Activated naive CD4-positive, alpha-beta T cell treated with anti-CD3 and anti-CD28 coated beads, Interleukin-2, amount 10 ng/mL, durations not matched to agents 7 days and 5 days (primary cell): ENCODE measurements around the gene FAM53C.
"Not testable (repeated sequence)": the region's sequence is repeated elsewhere in the genome, so short reads cannot be mapped to it uniquely, and the experiment has no call there.

Experiments used
- CTCF ChIA-PET: fragments of 350-600 bp; sonication (Branson Sonifier 250); formaldehyde crosslinking; loops from one replicate; lab custom pipeline; 2021; ENCODE audit warnings: antibody characterized with exemption; lab: Charles Lee
- DNase-seq: peaks from one replicate; pipeline ENCODE4 v3.0.0-alpha.2; 2020
- H3K27ac Mint-ChIP-seq: one replicate; pipeline ENCODE4 v1.8.0; 2021; ENCODE audit warnings: mild to moderate bottlenecking, moderate library complexity, mixed read lengths
- H3K27me3 Mint-ChIP-seq: one replicate; pipeline ENCODE4 v1.8.0; 2021; ENCODE audit warnings: mild to moderate bottlenecking, mixed read lengths
- H3K36me3 Mint-ChIP-seq: one replicate; pipeline ENCODE4 v1.8.0; 2021; ENCODE audit warnings: mixed read lengths
- H3K4me1 Mint-ChIP-seq: one replicate; pipeline ENCODE4 v1.8.0; 2021; ENCODE audit warnings: mixed read lengths
- H3K4me3 Mint-ChIP-seq: one replicate; pipeline ENCODE4 v1.8.0; 2021; ENCODE audit warnings: mild to moderate bottlenecking, moderate library complexity, mixed read lengths
- H3K9me3 Mint-ChIP-seq: one replicate; pipeline ENCODE4 v1.8.0; 2021; ENCODE audit warnings: mixed read lengths

The FAM53C gene

DNA sequence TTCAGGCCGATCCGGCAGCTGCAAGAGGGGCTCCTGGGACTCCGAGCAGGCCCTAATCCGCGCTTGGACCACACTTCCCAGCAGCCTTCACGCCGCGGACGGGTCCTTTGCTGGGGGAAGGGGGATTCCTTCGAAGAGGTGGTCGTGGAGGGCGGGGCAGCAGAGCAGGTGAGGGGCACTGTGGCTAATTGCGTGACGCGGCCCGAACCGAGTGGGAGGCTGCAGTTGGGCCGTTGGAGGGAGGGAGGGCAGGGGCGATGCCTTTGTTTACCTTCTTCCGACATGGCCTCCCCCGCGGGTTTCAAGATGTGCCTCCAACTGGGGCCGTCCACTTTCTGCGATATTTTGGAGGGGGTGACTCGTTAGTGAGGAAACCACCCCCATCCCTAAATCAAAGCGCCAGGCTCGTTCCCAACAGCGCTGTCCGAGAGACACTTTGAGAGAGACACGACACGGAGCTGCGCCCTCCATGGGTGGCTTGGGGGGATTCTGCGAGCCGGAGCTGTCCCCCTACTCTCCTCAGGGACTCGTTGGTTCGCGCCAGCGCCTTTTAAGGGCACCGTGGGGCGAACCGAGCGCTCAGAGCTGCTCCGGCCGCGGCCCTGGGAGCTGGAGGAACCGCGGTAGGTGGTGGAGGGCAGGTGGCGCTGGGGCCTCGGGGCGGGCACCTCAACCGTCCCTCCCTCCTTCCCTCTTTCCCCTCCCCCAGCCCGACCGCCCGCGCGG is at the start of gene FAM53C:
TSS of gene FAM53C (plus strand) at position 582 of the 726 bp plus-strand sequence. CDS start 3,070 bp downstream, outside the sequence.
- DNase-seq, result peak; percentile 93
- Mint-ChIP-seq H3K4me3 (peak within 1 kb of the TSS; percentile 92), H3K36me3 (peaks cover 11% of the 10 kb centered on the region), H3K9me3 (no peaks in the 10 kb centered on the region), H3K27me3 (peaks cover 3% of the 10 kb centered on the region), H3K27ac (peak within 1 kb of the TSS; percentile 96), H3K4me1 (peaks cover 39% of the 10 kb centered on the region)
- CTCF ChIA-PET, result interaction anchor here (1.0 to 13.2 kb wide), 2 partner anchors 9 to 15 kb away, joined by 4 to 209 read pairs; partner anchors contain the start of gene KDM3B

DNA sequence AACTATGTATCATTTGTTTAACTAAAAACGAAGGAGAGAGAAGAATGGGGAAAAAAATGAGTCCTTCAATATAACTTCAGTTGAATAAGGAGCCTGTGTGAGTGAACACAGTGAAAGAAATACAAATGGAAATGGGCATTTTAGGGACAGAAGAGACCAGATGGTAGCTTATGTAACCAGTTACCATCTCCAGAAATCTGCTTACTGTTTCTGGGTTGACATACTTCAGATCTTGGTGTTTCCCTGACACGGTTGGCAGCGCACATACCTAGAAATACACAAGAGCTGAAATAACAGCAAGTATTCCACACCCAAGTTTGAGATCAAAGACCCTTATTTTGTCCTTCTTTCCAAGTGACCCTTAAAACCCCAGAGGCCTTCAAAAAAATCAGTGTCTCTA is 48.8 kb upstream of the FAM53C start:
- peaks cover 23% of the 10 kb centered on the region for H3K36me3 Mint-ChIP-seq
- DNase-seq, result no peak
- H3K27me3 Mint-ChIP-seq, result no peaks in the 10 kb centered on the region
- no peaks in the 10 kb centered on the region for H3K4me1 Mint-ChIP-seq
- CTCF ChIA-PET, result no interaction called here
- H3K27ac Mint-ChIP-seq, result no peak overlapping the region
- H3K9me3 Mint-ChIP-seq, result no peaks in the 10 kb centered on the region
- H3K4me3 Mint-ChIP-seq, result no peak overlapping the region

GRCh38 chr5:138303372-138303771 is 34.7 kb upstream of the FAM53C start:
- DNase-seq, result no peak
- CTCF ChIA-PET, result no interaction called here
- H3K9me3 Mint-ChIP-seq, result no peaks in the 10 kb centered on the region
- H3K27me3 Mint-ChIP-seq, result no peaks in the 10 kb centered on the region
- no peak overlapping the region for H3K27ac Mint-ChIP-seq
- H3K36me3 Mint-ChIP-seq, result peaks cover 23% of the 10 kb centered on the region
- H3K4me1 Mint-ChIP-seq, result no peaks in the 10 kb centered on the region
- H3K4me3 Mint-ChIP-seq, result no peak overlapping the region

DNA sequence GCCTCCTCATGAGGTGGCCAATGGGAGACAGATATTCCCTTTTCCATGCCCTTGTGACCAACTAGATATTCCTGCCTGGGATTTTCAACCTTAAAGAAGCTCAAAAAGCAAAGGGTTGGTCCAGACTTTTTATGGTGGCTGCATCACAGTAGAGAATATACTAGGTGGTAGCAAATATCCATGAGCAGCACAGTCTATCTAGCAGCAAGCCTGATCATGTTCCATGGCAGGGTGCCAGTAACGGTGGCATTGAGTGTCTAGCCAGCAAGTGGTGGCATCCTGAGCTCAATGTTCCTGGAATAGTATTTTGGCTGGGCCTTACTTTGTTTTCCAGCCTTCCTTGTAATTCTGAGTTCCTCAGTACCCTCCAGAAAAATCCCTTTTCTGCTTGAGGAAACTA is 32.3 kb upstream of the FAM53C start:
- H3K27ac Mint-ChIP-seq, result no peak overlapping the region
- no peaks in the 10 kb centered on the region for H3K9me3 Mint-ChIP-seq
- H3K4me1 Mint-ChIP-seq, result no peaks in the 10 kb centered on the region
- CTCF ChIA-PET, result no interaction called here
- DNase-seq, result no peak
- no peaks in the 10 kb centered on the region for H3K27me3 Mint-ChIP-seq
- no peak overlapping the region for H3K4me3 Mint-ChIP-seq
- peaks cover 19% of the 10 kb centered on the region for H3K36me3 Mint-ChIP-seq

DNA sequence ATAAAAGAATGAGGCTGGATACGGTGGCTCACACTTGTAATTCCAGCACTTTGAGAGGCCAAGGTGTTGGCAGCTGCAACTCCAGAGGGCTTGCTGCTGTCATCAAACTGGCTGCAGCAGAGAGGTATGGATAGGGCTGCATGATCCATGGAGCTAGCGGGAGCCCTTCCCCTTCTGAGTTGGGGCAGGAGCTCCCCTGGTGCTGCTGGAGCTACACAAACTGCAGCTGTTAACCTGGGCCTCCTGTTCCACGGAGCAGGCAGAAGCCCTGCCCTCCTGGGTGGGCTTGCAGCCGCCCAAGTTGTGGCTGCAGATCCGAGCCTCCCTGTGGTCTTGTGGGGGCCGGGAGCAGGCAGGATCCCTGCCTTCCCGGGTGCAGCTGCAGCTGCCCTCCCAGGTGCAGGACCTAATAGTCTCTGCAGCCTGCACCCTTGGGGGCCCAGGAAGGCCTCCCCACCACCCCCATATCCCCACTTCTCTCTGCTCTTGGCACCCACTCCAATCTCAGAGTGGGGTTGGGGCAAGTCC is 22.3 kb upstream of the FAM53C start:
- H3K4me3 Mint-ChIP-seq, result no peak overlapping the region
- no peaks in the 10 kb centered on the region for H3K9me3 Mint-ChIP-seq
- peaks cover 39% of the 10 kb centered on the region for H3K36me3 Mint-ChIP-seq
- no peak overlapping the region for H3K27ac Mint-ChIP-seq
- H3K4me1 Mint-ChIP-seq, result no peaks in the 10 kb centered on the region
- H3K27me3 Mint-ChIP-seq, result no peaks in the 10 kb centered on the region
- CTCF ChIA-PET, result interaction anchor here (0.8 kb wide), 1 partner anchor 138 kb away, joined by 3 read pairs; no protein-coding TSS in a partner anchor
- no peak for DNase-seq

DNA sequence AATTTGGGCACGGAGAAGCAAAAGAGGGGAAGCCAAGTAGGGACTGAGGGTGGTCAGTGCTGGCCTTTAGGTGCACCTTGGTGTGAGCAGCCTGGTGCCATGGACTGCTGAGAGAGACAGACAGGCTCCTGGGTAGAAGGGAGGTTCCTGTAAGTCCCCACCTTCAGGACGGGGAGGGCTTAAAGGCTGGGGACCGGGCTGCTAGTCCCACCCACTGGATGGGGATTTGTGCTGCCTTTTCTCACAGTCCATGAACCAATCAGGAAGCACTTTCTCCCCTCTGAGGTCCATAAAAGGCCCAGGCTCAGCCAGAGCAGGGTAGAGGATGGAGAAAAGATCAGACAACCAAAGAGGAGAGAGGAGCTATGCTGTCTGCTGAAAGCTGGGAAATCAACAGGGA is 21.7 kb upstream of the FAM53C start:
- H3K27ac Mint-ChIP-seq, result no peak overlapping the region
- no peaks in the 10 kb centered on the region for H3K9me3 Mint-ChIP-seq
- H3K27me3 Mint-ChIP-seq, result no peaks in the 10 kb centered on the region
- CTCF ChIA-PET, result interaction anchor here (0.8 kb wide), 1 partner anchor 138 kb away, joined by 3 read pairs; no protein-coding TSS in a partner anchor
- H3K36me3 Mint-ChIP-seq, result peaks cover 35% of the 10 kb centered on the region
- H3K4me1 Mint-ChIP-seq, result no peaks in the 10 kb centered on the region
- H3K4me3 Mint-ChIP-seq, result no peak overlapping the region
- no peak for DNase-seq

DNA sequence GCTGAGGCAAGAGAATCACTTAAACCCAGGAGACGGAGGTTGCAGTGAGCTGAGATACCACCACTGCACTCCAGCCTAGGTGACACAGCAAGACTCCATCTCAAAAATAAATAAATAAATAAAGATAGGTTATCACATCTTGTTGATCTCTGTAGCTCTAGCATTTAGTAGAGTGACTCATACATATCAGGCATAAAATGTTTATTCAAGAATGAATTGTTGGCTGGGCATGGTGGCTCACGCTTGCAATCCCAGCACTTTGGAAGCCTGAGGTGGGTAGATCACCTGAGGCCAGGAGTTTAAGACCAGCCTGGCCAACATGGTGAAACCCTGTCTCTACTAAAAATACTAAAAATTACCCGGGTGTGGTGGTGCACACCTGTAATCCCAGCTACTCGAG is 19.9 kb upstream of the FAM53C start:
- peaks cover 20% of the 10 kb centered on the region for H3K36me3 Mint-ChIP-seq
- not testable (repeated sequence) for H3K4me3 Mint-ChIP-seq, H3K27me3 Mint-ChIP-seq, DNase-seq, H3K9me3 Mint-ChIP-seq, H3K4me1 Mint-ChIP-seq, H3K27ac Mint-ChIP-seq
- CTCF ChIA-PET, result interaction anchor here (0.8 kb wide), 1 partner anchor 33 kb away, joined by 3 read pairs; no protein-coding TSS in a partner anchor

- peak overlapping the region; percentile 78 for H3K4me3 Mint-ChIP-seq
- no peaks in the 10 kb centered on the region for H3K9me3 Mint-ChIP-seq
- peaks cover 1% of the 10 kb centered on the region for H3K36me3 Mint-ChIP-seq
- H3K27ac Mint-ChIP-seq, result peak overlapping the region; percentile 75
- H3K27me3 Mint-ChIP-seq, result peaks cover 3% of the 10 kb centered on the region
- CTCF ChIA-PET, result interaction anchor here (1.4 to 13.2 kb wide), 2 partner anchors 21 to 133 kb away, joined by 4 to 209 read pairs; partner anchors contain the start of gene KDM3B
- no peak for DNase-seq
- peaks cover 30% of the 10 kb centered on the region for H3K4me1 Mint-ChIP-seq
Observed at GRCh38 chr5:138330813-138331448, 7.1 kb upstream of the FAM53C start.

- Mint-ChIP-seq H3K36me3 (no peaks in the 10 kb centered on the region), H3K4me3 (peak within 1 kb of the TSS; percentile 78), H3K27ac (peak within 1 kb of the TSS; percentile 75), H3K4me1 (peaks cover 30% of the 10 kb centered on the region), H3K9me3 (no peaks in the 10 kb centered on the region), H3K27me3 (peaks cover 3% of the 10 kb centered on the region)
- CTCF ChIA-PET, result interaction anchor here (0.6 to 13.2 kb wide), 3 partner anchors 21 to 132 kb away, joined by 3 to 209 read pairs (median 4); partner anchors contain the start of gene KDM3B
- peak; percentile 99 for DNase-seq
Observed at GRCh38 chr5:138331449-138332368, 6.4 kb upstream of the FAM53C start, which contains the start of gene CDC25C. Gene CDC25C (minus strand): TSS chr5:138331804. CDS start chr5:138331180, 624 bp downstream.

DNA sequence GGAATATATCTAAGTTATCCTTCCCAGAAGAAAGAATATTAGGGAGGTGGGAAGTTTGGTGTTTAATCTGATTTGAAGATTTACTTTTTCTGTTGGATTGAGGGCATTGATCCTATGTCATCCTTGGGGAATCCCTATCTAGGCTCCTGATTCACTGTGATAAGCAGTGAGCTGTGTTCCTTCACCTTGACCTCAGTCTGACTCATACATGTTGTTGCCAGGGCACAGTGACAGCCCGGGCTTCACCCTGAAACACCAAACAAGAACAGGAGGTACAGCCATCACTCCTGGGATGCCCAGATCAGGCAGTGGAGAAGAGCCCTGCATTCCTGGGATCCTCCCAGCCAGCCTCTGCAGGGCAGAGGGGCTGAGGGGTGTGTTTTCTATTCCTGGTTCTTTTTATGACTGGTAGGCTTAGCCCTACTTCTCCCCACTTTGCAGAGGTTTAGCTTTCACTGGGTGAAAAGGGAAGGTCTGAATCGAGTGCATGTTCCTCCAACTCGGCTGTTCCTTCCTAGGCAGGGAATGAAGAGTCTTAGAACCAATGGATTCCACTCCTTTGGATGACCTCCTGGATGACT is 3.1 kb upstream of the FAM53C start:
- Mint-ChIP-seq H3K4me3 (no peak overlapping the region), H3K27me3 (peaks cover 3% of the 10 kb centered on the region), H3K4me1 (peaks cover 44% of the 10 kb centered on the region), H3K36me3 (no peaks in the 10 kb centered on the region), H3K9me3 (no peaks in the 10 kb centered on the region), H3K27ac (peak overlapping the region; percentile 49)
- CTCF ChIA-PET, result interaction anchor here (13.2 kb wide), 1 partner anchor 17 kb away, joined by 209 read pairs; the partner anchor contains the start of gene KDM3B
- DNase-seq, result no peak

- peaks cover 45% of the 10 kb centered on the region for H3K4me1 Mint-ChIP-seq
- DNase-seq, result peak; percentile 85
- peak overlapping the region; percentile 92 for H3K4me3 Mint-ChIP-seq
- CTCF ChIA-PET, result interaction anchor here (13.2 kb wide), 1 partner anchor 15 kb away, joined by 209 read pairs; the partner anchor contains the start of gene KDM3B
- H3K9me3 Mint-ChIP-seq, result no peaks in the 10 kb centered on the region
- peak overlapping the region; percentile 96 for H3K27ac Mint-ChIP-seq
- peaks cover 3% of the 10 kb centered on the region for H3K27me3 Mint-ChIP-seq
- H3K36me3 Mint-ChIP-seq, result peaks cover 11% of the 10 kb centered on the region
Observed at GRCh38 chr5:138336952-138337684, 948 bp upstream of the FAM53C start.

DNA sequence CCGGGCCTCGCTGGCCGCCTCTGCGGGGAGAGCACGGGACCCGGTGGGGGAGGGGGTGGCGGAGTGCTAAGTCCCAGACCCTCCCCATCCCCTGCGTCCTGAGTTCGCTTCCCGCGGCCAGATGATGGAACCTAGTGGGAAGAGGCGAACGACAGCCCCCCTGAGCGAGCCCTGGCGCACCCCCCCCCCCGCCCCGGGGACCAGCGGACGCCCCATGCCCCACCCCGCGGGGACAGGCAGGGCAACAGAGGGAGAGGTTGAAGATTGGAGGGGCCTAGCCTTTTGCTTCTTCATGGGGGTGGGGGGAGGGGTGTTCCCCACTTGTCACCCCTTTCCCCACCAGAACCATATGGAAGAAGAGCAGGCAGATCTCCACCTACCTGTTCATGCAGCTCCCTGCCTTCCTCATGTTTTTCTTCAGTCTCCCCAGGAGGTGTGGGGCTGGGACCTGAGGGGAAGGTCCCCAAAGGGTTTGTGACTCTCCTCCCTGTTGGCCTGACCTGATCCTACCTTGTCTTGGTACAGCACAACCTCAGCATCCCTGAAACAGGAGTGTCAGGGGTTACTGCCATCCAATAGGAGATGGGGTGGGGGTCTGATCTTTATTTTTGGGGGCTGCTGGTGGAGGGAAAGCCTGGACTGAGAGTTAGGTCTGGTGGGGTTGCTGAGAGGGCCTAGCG is 485 bp downstream of the FAM53C start:
- peaks cover 3% of the 10 kb centered on the region for H3K27me3 Mint-ChIP-seq
- CTCF ChIA-PET, result interaction anchor here (1.0 to 13.2 kb wide), 2 partner anchors 9 to 14 kb away, joined by 4 to 209 read pairs; partner anchors contain the start of gene KDM3B
- no peaks in the 10 kb centered on the region for H3K9me3 Mint-ChIP-seq
- peaks cover 13% of the 10 kb centered on the region for H3K36me3 Mint-ChIP-seq
- peak overlapping the region; percentile 92 for H3K4me3 Mint-ChIP-seq
- peaks cover 39% of the 10 kb centered on the region for H3K4me1 Mint-ChIP-seq
- DNase-seq, result peak; percentile 30
- H3K27ac Mint-ChIP-seq, result peak overlapping the region; percentile 96
